HG02938 (cell line): ENCODE measurements around the gene RWDD1.
"Not testable (repeated sequence)": the region's sequence is repeated elsewhere in the genome, so short reads cannot be mapped to it uniquely, and the experiment has no call there.

ENCODE experiments used
- ATAC-seq: cut with Tn5 transposase; IDR thresholded peaks from one replicate; pipeline ENCODE4 v1.9.1; 2021; ENCODE audit warnings: mild to moderate bottlenecking, moderate library complexity; ENCODE audit not compliant: unreplicated experiment

Gene RWDD1

GRCh38 chr6:116560130-116560529 lies 11.2 kb upstream of the RWDD1 start:
- ATAC-seq: no peak

GRCh38 chr6:116561377-116562018 lies 9.8 kb upstream of the RWDD1 start:
- peak; percentile 69 for ATAC-seq

- ATAC-seq: no peak
Measured at GRCh38 chr6:116562019-116562403, 9.3 kb upstream of the RWDD1 start.

- no peak for ATAC-seq
Measured at GRCh38 chr6:116562614-116563013, 8.7 kb upstream of the RWDD1 start.

GRCh38 chr6:116563830-116564229 lies 7.5 kb upstream of the RWDD1 start:
- ATAC-seq: no peak

- ATAC-seq: no peak
Measured at GRCh38 chr6:116564311-116564710, 7.0 kb upstream of the RWDD1 start.

GRCh38 chr6:116564921-116565872 lies 6.1 kb upstream of the RWDD1 start:
- ATAC-seq: no peak

GRCh38 chr6:116568111-116568510 lies 3.2 kb upstream of the RWDD1 start:
- no peak for ATAC-seq

- no peak for ATAC-seq
Measured at GRCh38 chr6:116568821-116569755, 2.2 kb upstream of the RWDD1 start.

- ATAC-seq: no peak
Measured at GRCh38 chr6:116571683-116572000, 338 bp downstream of the RWDD1 start.

GRCh38 chr6:116572162-116572561 lies 858 bp downstream of the RWDD1 start:
- no peak for ATAC-seq

GRCh38 chr6:116575227-116575626 lies 3.9 kb downstream of the RWDD1 start:
- no peak for ATAC-seq

- ATAC-seq: no peak
Measured at GRCh38 chr6:116577486-116577885, 6.2 kb downstream of the RWDD1 start.

- no peak for ATAC-seq
Measured at GRCh38 chr6:116578335-116578734, 7.0 kb downstream of the RWDD1 start.

GRCh38 chr6:116579143-116579542 lies 7.8 kb downstream of the RWDD1 start:
- ATAC-seq: no peak

GRCh38 chr6:116580198-116580597 lies 8.9 kb downstream of the RWDD1 start:
- ATAC-seq: no peak

- no peak for ATAC-seq
Measured at GRCh38 chr6:116586276-116586675, 15.0 kb downstream of the RWDD1 start.

GRCh38 chr6:116586738-116587137 lies 15.4 kb downstream of the RWDD1 start:
- ATAC-seq: no peak

- no peak for ATAC-seq
Measured at GRCh38 chr6:116595247-116595646, 23.9 kb downstream of the RWDD1 start.

GRCh38 chr6:116596815-116597214 lies 25.5 kb downstream of the RWDD1 start:
- no peak for ATAC-seq

- not testable (repeated sequence) for ATAC-seq
Measured at GRCh38 chr6:116603916-116604315, 32.6 kb downstream of the RWDD1 start.
